ENCODE data around the gene PROCA1. TPM values are rescaled to one million over a fixed set of nuclear protein-coding genes. Genes with fewer than 3 reads are reported as not detected.

Gene PROCA1
- total and polyA plus RNA-seq, 2 of the 13 experiments (the other 11 are each of a cell fraction or from before 2014, with no cell fraction given), result 0.73 to 1.5 TPM

DNA sequence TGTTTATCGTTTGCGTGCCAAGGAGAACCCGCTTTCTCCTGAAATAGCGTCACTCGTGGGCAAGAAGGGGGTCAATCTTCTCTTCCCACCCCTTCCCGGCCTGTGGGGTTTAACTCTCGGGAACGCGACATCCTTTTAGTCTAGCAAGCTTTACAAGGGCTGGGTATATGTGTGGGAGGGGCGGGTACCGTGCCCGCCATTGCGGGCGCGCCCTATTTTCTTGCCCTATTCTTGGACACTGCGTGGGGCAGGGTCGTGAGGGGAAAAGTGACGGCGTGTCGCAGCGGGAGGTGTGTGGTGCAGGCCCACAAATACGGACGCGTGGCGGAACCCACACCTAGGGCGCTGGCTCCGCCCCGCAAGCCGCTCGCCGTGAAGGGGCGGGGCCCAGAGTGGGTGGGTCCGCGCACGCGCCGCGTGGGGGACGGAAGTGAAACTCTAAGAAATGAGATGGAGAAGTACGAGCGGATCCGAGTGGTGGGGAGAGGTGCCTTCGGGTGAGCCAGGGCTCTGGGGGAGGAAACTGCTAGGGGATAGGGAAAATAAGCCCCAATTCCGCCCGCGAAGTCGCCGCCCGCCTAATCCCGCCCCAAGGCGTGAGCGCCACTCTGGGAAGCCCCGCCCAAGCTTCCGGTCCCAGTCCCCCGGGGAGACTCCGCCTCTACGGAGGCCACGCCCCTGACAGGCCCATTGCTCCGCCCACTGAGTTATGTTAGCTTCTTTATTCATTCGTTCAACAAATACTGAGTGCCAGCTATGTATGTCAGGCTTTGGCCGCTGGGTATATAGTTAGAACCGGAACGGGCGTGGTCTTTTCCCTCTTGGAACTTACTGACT, 16.9 kb upstream of the PROCA1 start, which contains the start of gene NEK8 (continued):
- TF ChIP-seq, protein P1, sequence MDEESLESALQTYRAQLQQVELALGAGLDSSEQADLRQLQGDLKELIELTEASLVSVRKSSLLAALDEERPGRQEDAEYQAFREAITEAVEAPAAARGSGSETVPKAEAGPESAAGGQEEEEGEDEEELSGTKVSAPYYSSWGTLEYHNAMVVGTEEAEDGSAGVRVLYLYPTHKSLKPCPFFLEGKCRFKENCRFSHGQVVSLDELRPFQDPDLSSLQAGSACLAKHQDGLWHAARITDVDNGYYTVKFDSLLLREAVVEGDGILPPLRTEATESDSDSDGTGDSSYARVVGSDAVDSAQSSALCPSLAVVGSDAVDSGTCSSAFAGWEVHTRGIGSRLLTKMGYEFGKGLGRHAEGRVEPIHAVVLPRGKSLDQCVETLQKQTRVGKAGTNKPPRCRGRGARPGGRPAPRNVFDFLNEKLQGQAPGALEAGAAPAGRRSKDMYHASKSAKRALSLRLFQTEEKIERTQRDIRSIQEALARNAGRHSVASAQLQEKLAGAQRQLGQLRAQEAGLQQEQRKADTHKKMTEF (CRISPR knock-in tag; IDR thresholded peaks at IDR 0.05), result no peak
- peak; percentile 91 for TF ChIP-seq ZNF772 (CRISPR knock-in tag; IDR thresholded peaks at IDR 0.05)
- TF ChIP-seq, protein P2, sequence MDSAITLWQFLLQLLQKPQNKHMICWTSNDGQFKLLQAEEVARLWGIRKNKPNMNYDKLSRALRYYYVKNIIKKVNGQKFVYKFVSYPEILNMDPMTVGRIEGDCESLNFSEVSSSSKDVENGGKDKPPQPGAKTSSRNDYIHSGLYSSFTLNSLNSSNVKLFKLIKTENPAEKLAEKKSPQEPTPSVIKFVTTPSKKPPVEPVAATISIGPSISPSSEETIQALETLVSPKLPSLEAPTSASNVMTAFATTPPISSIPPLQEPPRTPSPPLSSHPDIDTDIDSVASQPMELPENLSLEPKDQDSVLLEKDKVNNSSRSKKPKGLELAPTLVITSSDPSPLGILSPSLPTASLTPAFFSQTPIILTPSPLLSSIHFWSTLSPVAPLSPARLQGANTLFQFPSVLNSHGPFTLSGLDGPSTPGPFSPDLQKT (CRISPR knock-in tag; IDR thresholded peaks at IDR 0.05; ENCODE audit: borderline replicate concordance), result no peak
- TF ChIP-seq, protein P3, sequence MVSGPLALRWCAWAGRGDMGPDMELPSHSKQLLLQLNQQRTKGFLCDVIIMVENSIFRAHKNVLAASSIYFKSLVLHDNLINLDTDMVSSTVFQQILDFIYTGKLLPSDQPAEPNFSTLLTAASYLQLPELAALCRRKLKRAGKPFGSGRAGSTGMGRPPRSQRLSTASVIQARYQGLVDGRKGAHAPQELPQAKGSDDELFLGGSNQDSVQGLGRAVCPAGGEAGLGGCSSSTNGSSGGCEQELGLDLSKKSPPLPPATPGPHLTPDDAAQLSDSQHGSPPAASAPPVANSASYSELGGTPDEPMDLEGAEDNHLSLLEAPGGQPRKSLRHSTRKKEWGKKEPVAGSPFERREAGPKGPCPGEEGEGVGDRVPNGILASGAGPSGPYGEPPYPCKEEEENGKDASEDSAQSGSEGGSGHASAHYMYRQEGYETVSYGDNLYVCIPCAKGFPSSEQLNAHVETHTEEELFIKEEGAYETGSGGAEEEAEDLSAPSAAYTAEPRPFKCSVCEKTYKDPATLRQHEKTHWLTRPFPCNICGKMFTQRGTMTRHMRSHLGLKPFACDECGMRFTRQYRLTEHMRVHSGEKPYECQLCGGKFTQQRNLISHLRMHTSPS (CRISPR knock-in tag; IDR thresholded peaks at IDR 0.05; ENCODE audit: low read depth), result no peak
- TF ChIP-seq SAFB2 (CRISPR knock-in tag; IDR thresholded peaks at IDR 0.05; ENCODE audit: borderline replicate concordance, low read depth), result no peak
- no peak for TF ChIP-seq KLF15 (CRISPR knock-in tag; IDR thresholded peaks at IDR 0.05; ENCODE audit: borderline replicate concordance)
- no peak for TF ChIP-seq CHD4 (IDR thresholded peaks at IDR 0.05; ENCODE audit: borderline replicate concordance, low read length)
- TF ChIP-seq ZBTB38 (CRISPR knock-in tag; IDR thresholded peaks at IDR 0.05), result peak; percentile 45; the same call in 1 of the 2 replicates
- TF ChIP-seq, protein P4, sequence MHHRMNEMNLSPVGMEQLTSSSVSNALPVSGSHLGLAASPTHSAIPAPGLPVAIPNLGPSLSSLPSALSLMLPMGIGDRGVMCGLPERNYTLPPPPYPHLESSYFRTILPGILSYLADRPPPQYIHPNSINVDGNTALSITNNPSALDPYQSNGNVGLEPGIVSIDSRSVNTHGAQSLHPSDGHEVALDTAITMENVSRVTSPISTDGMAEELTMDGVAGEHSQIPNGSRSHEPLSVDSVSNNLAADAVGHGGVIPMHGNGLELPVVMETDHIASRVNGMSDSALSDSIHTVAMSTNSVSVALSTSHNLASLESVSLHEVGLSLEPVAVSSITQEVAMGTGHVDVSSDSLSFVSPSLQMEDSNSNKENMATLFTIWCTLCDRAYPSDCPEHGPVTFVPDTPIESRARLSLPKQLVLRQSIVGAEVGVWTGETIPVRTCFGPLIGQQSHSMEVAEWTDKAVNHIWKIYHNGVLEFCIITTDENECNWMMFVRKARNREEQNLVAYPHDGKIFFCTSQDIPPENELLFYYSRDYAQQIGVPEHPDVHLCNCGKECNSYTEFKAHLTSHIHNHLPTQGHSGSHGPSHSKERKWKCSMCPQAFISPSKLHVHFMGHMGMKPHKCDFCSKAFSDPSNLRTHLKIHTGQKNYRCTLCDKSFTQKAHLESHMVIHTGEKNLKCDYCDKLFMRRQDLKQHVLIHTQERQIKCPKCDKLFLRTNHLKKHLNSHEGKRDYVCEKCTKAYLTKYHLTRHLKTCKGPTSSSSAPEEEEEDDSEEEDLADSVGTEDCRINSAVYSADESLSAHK (CRISPR knock-in tag; IDR thresholded peaks at IDR 0.05; ENCODE audit: borderline replicate concordance), result no peak
- no peak for TF ChIP-seq PAWR (CRISPR knock-in tag; IDR thresholded peaks at IDR 0.05; ENCODE audit: borderline replicate concordance)
- TF ChIP-seq FLYWCH1 (CRISPR knock-in tag; IDR thresholded peaks at IDR 0.05), result no peak
- no peak for TF ChIP-seq PLRG1 (conservative IDR thresholded peaks at IDR 0.05)
- TF ChIP-seq, protein P5, sequence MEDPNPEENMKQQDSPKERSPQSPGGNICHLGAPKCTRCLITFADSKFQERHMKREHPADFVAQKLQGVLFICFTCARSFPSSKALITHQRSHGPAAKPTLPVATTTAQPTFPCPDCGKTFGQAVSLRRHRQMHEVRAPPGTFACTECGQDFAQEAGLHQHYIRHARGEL (CRISPR knock-in tag; IDR thresholded peaks at IDR 0.05), result no peak
- TF ChIP-seq, protein P6, sequence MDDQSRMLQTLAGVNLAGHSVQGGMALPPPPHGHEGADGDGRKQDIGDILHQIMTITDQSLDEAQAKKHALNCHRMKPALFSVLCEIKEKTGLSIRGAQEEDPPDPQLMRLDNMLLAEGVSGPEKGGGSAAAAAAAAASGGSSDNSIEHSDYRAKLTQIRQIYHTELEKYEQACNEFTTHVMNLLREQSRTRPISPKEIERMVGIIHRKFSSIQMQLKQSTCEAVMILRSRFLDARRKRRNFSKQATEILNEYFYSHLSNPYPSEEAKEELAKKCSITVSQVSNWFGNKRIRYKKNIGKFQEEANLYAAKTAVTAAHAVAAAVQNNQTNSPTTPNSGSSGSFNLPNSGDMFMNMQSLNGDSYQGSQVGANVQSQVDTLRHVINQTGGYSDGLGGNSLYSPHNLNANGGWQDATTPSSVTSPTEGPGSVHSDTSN (CRISPR knock-in tag; IDR thresholded peaks at IDR 0.05; ENCODE audit: borderline replicate concordance), result no peak
- TF ChIP-seq KLF6 (CRISPR knock-in tag; IDR thresholded peaks at IDR 0.05), result no peak; the same call in 1 of the 2 replicates
- TF ChIP-seq, protein P7, sequence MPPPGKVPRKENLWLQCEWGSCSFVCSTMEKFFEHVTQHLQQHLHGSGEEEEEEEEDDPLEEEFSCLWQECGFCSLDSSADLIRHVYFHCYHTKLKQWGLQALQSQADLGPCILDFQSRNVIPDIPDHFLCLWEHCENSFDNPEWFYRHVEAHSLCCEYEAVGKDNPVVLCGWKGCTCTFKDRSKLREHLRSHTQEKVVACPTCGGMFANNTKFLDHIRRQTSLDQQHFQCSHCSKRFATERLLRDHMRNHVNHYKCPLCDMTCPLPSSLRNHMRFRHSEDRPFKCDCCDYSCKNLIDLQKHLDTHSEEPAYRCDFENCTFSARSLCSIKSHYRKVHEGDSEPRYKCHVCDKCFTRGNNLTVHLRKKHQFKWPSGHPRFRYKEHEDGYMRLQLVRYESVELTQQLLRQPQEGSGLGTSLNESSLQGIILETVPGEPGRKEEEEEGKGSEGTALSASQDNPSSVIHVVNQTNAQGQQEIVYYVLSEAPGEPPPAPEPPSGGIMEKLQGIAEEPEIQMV (CRISPR knock-in tag; IDR thresholded peaks at IDR 0.05; ENCODE audit: low read depth), result no peak
- TF ChIP-seq FOXK1 (CRISPR knock-in tag; IDR thresholded peaks at IDR 0.05; ENCODE audit: borderline replicate concordance, low read depth), result no peak
- TF ChIP-seq NFE2 (CRISPR knock-in tag; IDR thresholded peaks at IDR 0.05), result no peak
- no peak for TF ChIP-seq ZFP1 (CRISPR knock-in tag; IDR thresholded peaks at IDR 0.05)

Data from HepG2 (cell line).